Thoracic aorta (tissue), 2 donors: Measurements from ENCODE around the gene UQCR10. TPM values are rescaled to one million over a fixed set of nuclear protein-coding genes. Genes with fewer than 3 reads are reported as not detected.

Experiments used
- ATAC-seq: fragments of 150-250 bp; one replicate; pipeline ENCODE4 v1.8.0; 2017; ENCODE audit warnings: low read depth; ENCODE audit not compliant: insufficient number of reproducible peaks, low FRiP score
- DNase-seq: peaks from one replicate; pipeline ENCODE4 v3.0.0-alpha.2; 2020; ENCODE audit warnings: low spot score
- H3K27ac ChIP-seq, 2 donors: fragments of 200-600 bp; sonication (generic); 1 replicate in 1 of 2; 2 replicates in 1 of 2; pipeline ENCODE4 v1.5.1; 2016; ENCODE audit warnings: mild to moderate bottlenecking in 2 of 2, moderate library complexity in 2 of 2
- H3K27me3 ChIP-seq: fragments of 200-600 bp; sonication (generic); replicated peaks from 2 replicates; pipeline ENCODE4 v1.6.0; 2016; ENCODE audit warnings: mild to moderate bottlenecking; ENCODE audit not compliant: insufficient read depth
- H3K36me3 ChIP-seq: fragments of 200-600 bp; sonication (generic); one replicate; pipeline ENCODE4 v1.5.1; 2016
- H3K4me1 ChIP-seq, 2 donors: fragments of 200-600 bp; sonication (generic); 1 replicate in 1 of 2; 2 replicates in 1 of 2; pipeline versions ENCODE4 v1.5.1 to v1.6.0; 2016; ENCODE audit warnings: low read depth in 2 of 2, mild to moderate bottlenecking in 1 of 2; ENCODE audit not compliant: control insufficient read depth in 1 of 2
- H3K4me3 ChIP-seq: fragments of 200-600 bp; sonication (generic); 2 replicates; pipeline ENCODE4 v1.5.1; 2016; ENCODE audit warnings: mild to moderate bottlenecking
- H3K9me3 ChIP-seq: fragments of 200-600 bp; sonication (generic); 2 replicates; pipeline ENCODE4 v1.5.1; 2016
- total RNA-seq, 2 donors: library from RNA; depleted of rRNA; stranded (reverse); fragments of >200 nt; gene quantifications; one replicate each; pipeline versions ENCODE4 v1.1.0 to v1.2.3, GENCODE V29; 2016
- TF ChIP-seq, protein P1 (sequence below): fragments of 200-600 bp; sonication (generic); IDR thresholded peaks from one replicate; pipeline ENCODE4 v1.5.1; 2019; ENCODE audit warnings: antibody characterized with exemption

The UQCR10 gene
- total RNA-seq, 2 donors from 2014 or later = 12.2 to 43.1 TPM

DNA sequence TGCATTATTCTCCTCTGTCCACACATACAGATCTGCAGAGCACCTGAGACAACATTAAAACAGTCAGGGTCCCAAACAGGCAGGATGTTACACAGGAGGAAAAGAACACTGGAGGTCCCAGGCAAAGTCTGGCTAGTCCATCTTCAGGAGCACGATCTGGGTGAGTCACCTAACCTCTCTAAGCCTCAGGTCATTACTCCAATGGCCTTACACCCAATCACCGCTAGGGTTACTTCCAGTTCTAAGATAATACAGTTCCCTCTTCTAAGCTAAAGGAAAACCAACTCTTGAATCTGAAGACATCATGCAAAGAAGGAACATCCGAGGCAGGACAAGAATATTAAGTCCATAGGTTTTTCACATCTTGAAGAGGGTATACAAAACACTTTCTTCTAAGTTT lies 46.4 kb downstream of the UQCR10 start:
- H3K4me1 ChIP-seq = no peaks in the 10 kb centered on the region
- DNase-seq (no peak), ATAC-seq (no peak)
- no peak overlapping the region for H3K27ac ChIP-seq
- H3K4me3 ChIP-seq = no peak overlapping the region
- no peaks in the 10 kb centered on the region for H3K27me3 ChIP-seq
- peaks cover 44% of the 10 kb centered on the region for H3K36me3 ChIP-seq
- H3K9me3 ChIP-seq = no peaks in the 10 kb centered on the region
- TF ChIP-seq, protein P1, sequence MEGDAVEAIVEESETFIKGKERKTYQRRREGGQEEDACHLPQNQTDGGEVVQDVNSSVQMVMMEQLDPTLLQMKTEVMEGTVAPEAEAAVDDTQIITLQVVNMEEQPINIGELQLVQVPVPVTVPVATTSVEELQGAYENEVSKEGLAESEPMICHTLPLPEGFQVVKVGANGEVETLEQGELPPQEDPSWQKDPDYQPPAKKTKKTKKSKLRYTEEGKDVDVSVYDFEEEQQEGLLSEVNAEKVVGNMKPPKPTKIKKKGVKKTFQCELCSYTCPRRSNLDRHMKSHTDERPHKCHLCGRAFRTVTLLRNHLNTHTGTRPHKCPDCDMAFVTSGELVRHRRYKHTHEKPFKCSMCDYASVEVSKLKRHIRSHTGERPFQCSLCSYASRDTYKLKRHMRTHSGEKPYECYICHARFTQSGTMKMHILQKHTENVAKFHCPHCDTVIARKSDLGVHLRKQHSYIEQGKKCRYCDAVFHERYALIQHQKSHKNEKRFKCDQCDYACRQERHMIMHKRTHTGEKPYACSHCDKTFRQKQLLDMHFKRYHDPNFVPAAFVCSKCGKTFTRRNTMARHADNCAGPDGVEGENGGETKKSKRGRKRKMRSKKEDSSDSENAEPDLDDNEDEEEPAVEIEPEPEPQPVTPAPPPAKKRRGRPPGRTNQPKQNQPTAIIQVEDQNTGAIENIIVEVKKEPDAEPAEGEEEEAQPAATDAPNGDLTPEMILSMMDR = no peak

DNA sequence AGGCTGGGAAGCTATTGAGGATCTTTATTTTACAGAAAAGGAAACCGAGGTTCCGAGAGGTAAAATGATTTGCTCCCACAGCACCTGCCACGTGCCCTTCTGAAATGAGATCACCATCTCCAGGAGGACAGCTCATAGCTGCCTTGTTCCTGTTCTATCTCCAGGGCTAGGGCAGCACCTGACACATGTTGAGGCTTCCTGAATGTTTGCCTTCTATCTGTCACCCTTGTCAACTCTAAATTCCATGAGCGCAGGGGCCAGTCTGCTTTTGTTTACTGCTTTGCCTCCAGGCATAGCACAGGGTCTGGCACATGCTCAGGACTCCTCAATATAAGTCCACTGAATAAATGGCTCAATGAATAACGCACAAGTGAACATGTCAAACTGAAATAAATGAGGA lies 46.8 kb downstream of the UQCR10 start:
- Histone ChIP-seq H3K4me1 (no peaks in the 10 kb centered on the region), H3K27me3 (no peaks in the 10 kb centered on the region), H3K4me3 (no peak overlapping the region), H3K27ac (no peak overlapping the region), H3K36me3 (peaks cover 47% of the 10 kb centered on the region), H3K9me3 (no peaks in the 10 kb centered on the region)
- TF ChIP-seq, protein P1 = no peak
- no peak for DNase-seq
- no peak for ATAC-seq

DNA sequence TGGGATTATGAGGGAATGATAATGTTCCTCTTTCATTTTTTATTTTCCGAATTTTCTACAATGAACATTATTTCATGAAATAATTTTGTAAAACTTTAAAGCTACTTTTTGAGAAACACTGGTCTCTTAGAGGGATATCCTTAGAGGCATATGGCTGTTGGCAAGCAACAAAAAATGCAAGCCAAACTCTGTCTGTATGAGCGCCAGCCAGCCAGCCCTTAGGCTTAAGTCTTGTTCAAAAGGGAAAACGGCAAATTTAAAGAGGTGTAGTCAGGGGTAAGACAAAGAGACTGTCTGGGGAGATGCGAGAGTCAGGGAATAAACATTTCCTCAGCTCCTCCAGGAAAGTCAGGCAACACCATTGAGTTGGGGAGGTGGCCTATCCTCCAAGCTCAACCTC lies 48.4 kb downstream of the UQCR10 start:
- no peak for DNase-seq
- no peak for ATAC-seq
- Histone ChIP-seq H3K4me1 (no peaks in the 10 kb centered on the region), H3K27ac (no peak overlapping the region), H3K36me3 (peaks cover 52% of the 10 kb centered on the region), H3K9me3 (no peaks in the 10 kb centered on the region), H3K4me3 (no peak overlapping the region), H3K27me3 (no peaks in the 10 kb centered on the region)
- TF ChIP-seq, protein P1 = no peak

DNA sequence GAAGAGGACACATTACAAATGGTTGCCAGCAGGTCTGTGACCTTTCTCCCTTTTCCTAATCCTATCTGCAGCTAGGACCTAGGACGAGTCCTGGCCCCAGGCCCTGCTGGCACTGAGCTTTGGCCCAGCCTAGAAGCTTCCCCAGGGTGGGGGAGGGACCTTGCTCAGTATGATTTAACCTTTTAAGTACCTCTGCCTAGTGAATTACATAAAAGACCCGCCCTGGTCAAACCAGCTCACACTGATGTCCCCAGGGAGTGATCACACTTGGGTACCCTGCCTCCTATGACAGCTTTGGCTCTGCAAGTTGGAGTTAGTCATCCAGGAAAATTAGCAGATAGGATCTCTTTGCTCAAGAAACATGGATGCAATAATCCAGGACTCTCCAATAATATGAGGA lies 49.0 kb downstream of the UQCR10 start:
- Histone ChIP-seq H3K36me3 (peaks cover 53% of the 10 kb centered on the region), H3K4me3 (no peak overlapping the region), H3K27ac (no peak overlapping the region), H3K27me3 (no peaks in the 10 kb centered on the region), H3K9me3 (no peaks in the 10 kb centered on the region), H3K4me1 (no peaks in the 10 kb centered on the region)
- TF ChIP-seq, protein P1 = no peak
- ATAC-seq (no peak), DNase-seq (peak; percentile 8)

DNA sequence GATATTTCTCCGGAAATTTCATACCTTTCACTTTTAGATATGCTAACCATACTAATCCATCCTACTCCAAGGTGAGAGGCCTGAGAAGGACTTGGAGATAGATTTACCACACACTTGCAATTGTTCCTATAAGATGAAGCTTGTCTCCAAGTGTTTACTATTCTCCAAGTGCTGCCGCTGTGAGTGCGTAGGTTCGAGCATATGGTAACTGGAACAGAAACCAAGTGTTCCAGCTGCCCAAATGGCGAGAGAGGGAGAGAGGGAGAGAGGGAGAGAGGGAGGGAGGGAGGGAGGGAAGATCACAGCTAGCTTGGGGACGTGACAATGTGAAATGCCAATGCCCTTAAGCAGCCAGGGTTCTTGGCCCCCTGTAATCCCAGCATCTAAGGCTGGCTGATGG lies 49.4 kb downstream of the UQCR10 start:
- ATAC-seq (no peak), DNase-seq (no peak)
- Histone ChIP-seq H3K4me1 (peaks cover 0 to under 1% of the 10 kb centered on the region in 2 donors), H3K27me3 (no peaks in the 10 kb centered on the region), H3K27ac (no peak overlapping the region), H3K9me3 (no peaks in the 10 kb centered on the region), H3K36me3 (peaks cover 52% of the 10 kb centered on the region), H3K4me3 (no peak overlapping the region)
- TF ChIP-seq, protein P1 = no peak
